ENCODE results near the gene KIF3C. TPM values are rescaled to one million over a fixed set of nuclear protein-coding genes. Genes with fewer than 3 reads are reported as not detected.

Gene KIF3C
- total and polyA plus RNA-seq, 2 donors (not counting 3 experiments of a cell fraction or from before 2014, with no cell fraction given), result 11.4 to 40.7 TPM

DNA sequence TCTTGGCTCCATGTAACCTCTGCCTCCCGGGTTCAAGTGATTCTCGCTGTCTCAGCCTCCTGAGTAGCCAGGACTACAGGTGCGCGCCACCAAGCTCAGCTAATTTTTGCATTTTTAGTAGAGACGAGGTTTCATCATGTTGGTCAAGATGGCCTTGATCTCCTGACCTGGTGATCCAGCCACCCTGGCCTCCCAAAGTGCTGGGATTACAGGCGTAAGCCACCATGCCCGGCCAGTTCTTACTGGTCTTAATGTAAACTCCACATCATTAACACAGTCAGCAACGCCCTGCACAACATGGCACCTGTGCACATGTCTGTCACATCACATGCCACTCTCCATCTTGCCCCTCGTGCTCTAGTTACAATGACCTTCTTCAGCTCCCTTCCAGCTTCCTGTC lies 5.8 kb upstream of the KIF3C start:
- no peak for DNase-seq (ENCODE audit: low read depth, low spot score)
- Histone ChIP-seq H3K9me1 (replicated peaks; ENCODE audit: control insufficient read depth, extremely low read depth, insufficient read depth, low read length) (no peaks in the 10 kb centered on the region), H4K20me1 (replicated peaks; ENCODE audit: control insufficient read depth, extremely low read depth, insufficient read depth, low read length) (no peaks in the 10 kb centered on the region), H3K4me2 (ENCODE audit: insufficient read depth, low read length) (no peak overlapping the region), H3K27ac (ENCODE audit: insufficient read depth, low read depth, low read length) (no peak overlapping the region), H2AFZ (ENCODE audit: low read depth, low read length) (no peak overlapping the region), H3K4me3 (replicated peaks in 1 of 3; ENCODE audit: insufficient read depth in 1 of 3, low read depth in 1 of 3, low read length in 3 of 3) (no peak overlapping the region), H3K27me3 (ENCODE audit: control insufficient read depth in 2 of 2, insufficient read depth in 2 of 2, low read length in 2 of 2) (no peaks in the 10 kb centered on the region), H3K9me3 (replicated peaks; ENCODE audit: control insufficient read depth, insufficient read depth, low read length) (no peaks in the 10 kb centered on the region), H3K4me1 (ENCODE audit: control insufficient read depth, extremely low read depth, insufficient read depth, low read length) (peaks cover 3% of the 10 kb centered on the region), H3K79me2 (ENCODE audit: control insufficient read depth, insufficient read depth, low read length) (no peaks in the 10 kb centered on the region), H3K36me3 (ENCODE audit: control insufficient read depth in 2 of 2, extremely low read depth in 1 of 2, insufficient read depth in 2 of 2, low read length in 2 of 2) (no peaks in the 10 kb centered on the region), H3K9ac (replicated peaks; ENCODE audit: extremely low read depth, insufficient read depth, low read length) (no peak overlapping the region)
- no TSS peak for BruUV-seq (replicated peaks)
- CTCF ChIA-PET, result interaction anchor here (2.2 to 2.4 kb wide), 2 partner anchors 37 to 197 kb away, joined by 6 to 9 read pairs; no protein-coding TSS in a partner anchor
- POLR2A ChIA-PET, result no interaction called here
- TF ChIP-seq FOS (IDR thresholded peaks at IDR 0.05; ENCODE audit: borderline replicate concordance, insufficient read depth, low read length) (no peak), EZH2 (IDR thresholded peaks at IDR 0.05; ENCODE audit: borderline replicate concordance, low read depth, low read length, severe bottlenecking) (no peak), GATA2 (IDR thresholded peaks at IDR 0.05; ENCODE audit: insufficient read depth, insufficient read length, low read depth, low read length) (no peak), JUN (IDR thresholded peaks at IDR 0.05; ENCODE audit: borderline replicate concordance, insufficient read depth, insufficient read length, low read depth) (no peak), POLR2AphosphoS5 (IDR thresholded peaks at IDR 0.05; ENCODE audit: insufficient read depth, low read depth, low read length) (no peak), MYC (IDR thresholded peaks at IDR 0.05; ENCODE audit: low read depth, low read length) (no peak)
- TF ChIP-seq, protein P1, sequence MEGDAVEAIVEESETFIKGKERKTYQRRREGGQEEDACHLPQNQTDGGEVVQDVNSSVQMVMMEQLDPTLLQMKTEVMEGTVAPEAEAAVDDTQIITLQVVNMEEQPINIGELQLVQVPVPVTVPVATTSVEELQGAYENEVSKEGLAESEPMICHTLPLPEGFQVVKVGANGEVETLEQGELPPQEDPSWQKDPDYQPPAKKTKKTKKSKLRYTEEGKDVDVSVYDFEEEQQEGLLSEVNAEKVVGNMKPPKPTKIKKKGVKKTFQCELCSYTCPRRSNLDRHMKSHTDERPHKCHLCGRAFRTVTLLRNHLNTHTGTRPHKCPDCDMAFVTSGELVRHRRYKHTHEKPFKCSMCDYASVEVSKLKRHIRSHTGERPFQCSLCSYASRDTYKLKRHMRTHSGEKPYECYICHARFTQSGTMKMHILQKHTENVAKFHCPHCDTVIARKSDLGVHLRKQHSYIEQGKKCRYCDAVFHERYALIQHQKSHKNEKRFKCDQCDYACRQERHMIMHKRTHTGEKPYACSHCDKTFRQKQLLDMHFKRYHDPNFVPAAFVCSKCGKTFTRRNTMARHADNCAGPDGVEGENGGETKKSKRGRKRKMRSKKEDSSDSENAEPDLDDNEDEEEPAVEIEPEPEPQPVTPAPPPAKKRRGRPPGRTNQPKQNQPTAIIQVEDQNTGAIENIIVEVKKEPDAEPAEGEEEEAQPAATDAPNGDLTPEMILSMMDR (IDR thresholded peaks at IDR 0.05; ENCODE audit: extremely low read depth in 1 of 2, insufficient read depth in 1 of 2, low read depth in 1 of 2, low read length in 2 of 2), result no peak
- TF ChIP-seq, protein P2, sequence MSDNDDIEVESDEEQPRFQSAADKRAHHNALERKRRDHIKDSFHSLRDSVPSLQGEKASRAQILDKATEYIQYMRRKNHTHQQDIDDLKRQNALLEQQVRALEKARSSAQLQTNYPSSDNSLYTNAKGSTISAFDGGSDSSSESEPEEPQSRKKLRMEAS (IDR thresholded peaks at IDR 0.05; ENCODE audit: insufficient read depth, insufficient read length), result no peak
- intact Hi-C loops (cut with micrococcal nuclease) (no loop called here), dilution Hi-C loops (cut with MboI; ENCODE audit: extremely low pct_ligation_motif_present, low sequenced_read_pairs) (no loop called here)
- no peak for FAIRE-seq

Measured in endothelial cell of umbilical vein (primary cell).